ENCODE data around the gene PREX1.

- TF ChIP-seq CTCF (conservative IDR thresholded peaks at IDR 0.05): no peak
- no peak for TF ChIP-seq EZH2 (IDR thresholded peaks at IDR 0.05; ENCODE audit: low read depth)
Observed at GRCh38 chr20:48679599-48679998, 148.2 kb downstream of the PREX1 start.

Data from PC-9 (cell line).